ENCODE measurements around the gene PLEKHA3. TPM values are rescaled to one million over a fixed set of nuclear protein-coding genes. Genes with fewer than 3 reads are reported as not detected.

The PLEKHA3 gene
- total and polyA plus RNA-seq, 9 of the 15 experiments (the other 6 are each of a cell fraction or from before 2014, with no cell fraction given): 2.3 to 23.4 (median 10.5) TPM

DNA sequence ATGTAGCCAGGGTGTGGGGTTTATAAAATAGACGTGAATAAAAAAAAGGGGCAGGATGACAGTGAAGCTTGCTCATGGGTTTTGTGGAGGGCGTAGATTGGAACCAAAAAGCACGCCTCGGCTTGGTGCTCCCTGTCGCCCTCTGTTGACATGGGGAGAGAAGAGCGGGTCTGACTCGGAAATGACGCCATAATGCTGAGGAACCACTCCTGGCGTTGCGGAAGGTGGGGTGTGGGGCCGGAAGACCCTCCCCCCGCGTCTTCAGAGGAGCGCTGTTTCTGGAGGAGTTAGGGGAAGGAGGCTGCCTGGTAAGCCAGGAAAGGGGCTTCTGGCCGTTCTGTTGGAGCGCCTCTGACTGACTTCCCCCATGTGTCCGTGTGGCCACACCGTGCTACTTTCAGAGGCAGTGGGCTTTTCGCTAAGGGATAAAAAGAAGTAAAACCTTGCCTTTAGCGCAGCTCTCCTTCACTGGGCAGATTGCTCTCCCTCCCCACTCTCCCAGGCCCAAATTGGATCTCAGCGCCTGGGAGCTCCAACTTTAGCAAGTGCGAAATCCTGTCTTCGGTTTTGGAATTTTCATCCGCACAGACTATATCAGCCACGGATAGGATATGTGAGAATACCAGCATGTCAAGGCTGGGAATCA is 42.8 kb downstream of the PLEKHA3 start (continued):
- TF ChIP-seq, protein P1, sequence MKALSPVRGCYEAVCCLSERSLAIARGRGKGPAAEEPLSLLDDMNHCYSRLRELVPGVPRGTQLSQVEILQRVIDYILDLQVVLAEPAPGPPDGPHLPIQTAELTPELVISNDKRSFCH (CRISPR knock-in tag; IDR thresholded peaks at IDR 0.05): no peak
- TF ChIP-seq, protein P1 (tag; IDR thresholded peaks at IDR 0.05): no peak
- TF ChIP-seq XRCC3 (IDR thresholded peaks at IDR 0.05) (no peak), MIER1 (IDR thresholded peaks at IDR 0.05; ENCODE audit: low read depth) (no peak), NBN (IDR thresholded peaks at IDR 0.05; ENCODE audit: low read depth) (no peak), FOXK2 (conservative IDR thresholded peaks at IDR 0.05 in 1 of 2, IDR thresholded peaks at IDR 0.05 in 1 of 2; ENCODE audit: low read depth in 2 of 2) (peak; percentile 82 to 89), BHLHE40 (IDR thresholded peaks at IDR 0.05; ENCODE audit: low read length) (0 out of 2 replicates have a peak, but pooled peaks have one; percentile 34), MCM7 (IDR thresholded peaks at IDR 0.05) (no peak), KDM4B (IDR thresholded peaks at IDR 0.05; ENCODE audit: borderline replicate concordance in 2 of 2, low read depth in 1 of 2) (peak in 1 of 2 experiments; percentile 98; a peak in 2 of 4 replicates), MXI1 (IDR thresholded peaks at IDR 0.05; ENCODE audit: low read depth, low read length) (no peak), MED1 (CRISPR knock-in tag; IDR thresholded peaks at IDR 0.05; ENCODE audit: borderline replicate concordance) (no peak), LCOR (CRISPR knock-in tag; IDR thresholded peaks at IDR 0.05) (peak; percentile 59; the same call in 1 of the 2 replicates), ZEB2 (IDR thresholded peaks at IDR 0.05) (peak; percentile 10; the same call in 1 of the 2 replicates), HDGF (IDR thresholded peaks at IDR 0.05) (no peak; the same call in 1 of the 2 replicates), ZBED1 (IDR thresholded peaks at IDR 0.05) (peak; percentile 62; the same call in 1 of the 2 replicates), JUN (IDR thresholded peaks at IDR 0.05; ENCODE audit: borderline replicate concordance, low read depth, low read length) (peak; percentile 83), JUN (CRISPR knock-in tag; IDR thresholded peaks at IDR 0.05; ENCODE audit: borderline replicate concordance) (no peak; the same call in 1 of the 2 replicates), ERF (CRISPR knock-in tag; IDR thresholded peaks at IDR 0.05) (peak; percentile 64; the same call in 1 of the 2 replicates), SRSF1 (IDR thresholded peaks at IDR 0.05; ENCODE audit: low read depth, low read length) (no peak), RBM17 (IDR thresholded peaks at IDR 0.05; ENCODE audit: borderline replicate concordance, low read depth, low read length) (no peak), PHF20 (IDR thresholded peaks at IDR 0.05; ENCODE audit: partially characterized antibody) (peak; percentile 84), SOX6 (IDR thresholded peaks at IDR 0.05) (peak; percentile 51; the same call in 1 of the 2 replicates), ESRRA (IDR thresholded peaks at IDR 0.05; ENCODE audit: borderline replicate concordance, low read depth) (peak; percentile 29; the same call in 1 of the 2 replicates), ZNF217 (CRISPR knock-in tag; IDR thresholded peaks at IDR 0.05) (no peak), FIP1L1 (IDR thresholded peaks at IDR 0.05; ENCODE audit: low read depth, low read length, poor library complexity, severe bottlenecking) (no peak), GABPA (tag; conservative IDR thresholded peaks at IDR 0.05; ENCODE audit: low read depth) (peak; percentile 97)
- TF ChIP-seq, protein P2, sequence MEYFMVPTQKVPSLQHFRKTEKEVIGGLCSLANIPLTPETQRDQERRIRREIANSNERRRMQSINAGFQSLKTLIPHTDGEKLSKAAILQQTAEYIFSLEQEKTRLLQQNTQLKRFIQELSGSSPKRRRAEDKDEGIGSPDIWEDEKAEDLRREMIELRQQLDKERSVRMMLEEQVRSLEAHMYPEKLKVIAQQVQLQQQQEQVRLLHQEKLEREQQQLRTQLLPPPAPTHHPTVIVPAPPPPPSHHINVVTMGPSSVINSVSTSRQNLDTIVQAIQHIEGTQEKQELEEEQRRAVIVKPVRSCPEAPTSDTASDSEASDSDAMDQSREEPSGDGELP (CRISPR knock-in tag; IDR thresholded peaks at IDR 0.05; ENCODE audit: borderline replicate concordance): peak; percentile 74; the same call in 1 of the 2 replicates
- TF ChIP-seq, protein P3, sequence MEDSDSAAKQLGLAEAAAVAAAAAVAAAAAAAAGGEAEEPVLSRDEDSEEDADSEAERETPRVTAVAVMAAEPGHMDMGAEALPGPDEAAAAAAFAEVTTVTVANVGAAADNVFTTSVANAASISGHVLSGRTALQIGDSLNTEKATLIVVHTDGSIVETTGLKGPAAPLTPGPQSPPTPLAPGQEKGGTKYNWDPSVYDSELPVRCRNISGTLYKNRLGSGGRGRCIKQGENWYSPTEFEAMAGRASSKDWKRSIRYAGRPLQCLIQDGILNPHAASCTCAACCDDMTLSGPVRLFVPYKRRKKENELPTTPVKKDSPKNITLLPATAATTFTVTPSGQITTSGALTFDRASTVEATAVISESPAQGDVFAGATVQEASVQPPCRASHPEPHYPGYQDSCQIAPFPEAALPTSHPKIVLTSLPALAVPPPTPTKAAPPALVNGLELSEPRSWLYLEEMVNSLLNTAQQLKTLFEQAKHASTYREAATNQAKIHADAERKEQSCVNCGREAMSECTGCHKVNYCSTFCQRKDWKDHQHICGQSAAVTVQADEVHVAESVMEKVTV (CRISPR knock-in tag; IDR thresholded peaks at IDR 0.05): no peak; the same call in 1 of the 2 replicates
